HCT116 (cell line): ENCODE results near the gene STAMBPL1.
A peak's percentile ranks its signal among the peaks of the same experiment; 100 is the strongest.
"Not testable (repeated sequence)": the region's sequence is repeated elsewhere in the genome, so short reads cannot be mapped to it uniquely, and the experiment has no call there.

ENCODE experiments used
- CEBPB ChIP-seq: IDR thresholded peaks from 2 replicates; pipeline ENCODE4 v1.6.1; 2012; ENCODE audit warnings: low read depth
- EZH2 ChIP-seq: fragments of 200-600 bp; sonication (generic); IDR thresholded peaks from 2 replicates; pipeline ENCODE4 v1.6.1; 2017; ENCODE audit warnings: antibody characterized with exemption, mixed run types
- POLR2A ChIP-seq: IDR thresholded peaks from 2 replicates; pipeline ENCODE4 v1.7.0; 2011; ENCODE audit warnings: borderline replicate concordance; ENCODE audit not compliant: insufficient read depth, insufficient read length; ENCODE audit errors: extremely low read depth
- SP1 ChIP-seq: IDR thresholded peaks from 2 replicates; pipeline ENCODE4 v1.6.1; 2012; ENCODE audit warnings: low read depth
- TF ChIP-seq, protein P1 (sequence below), 3 experiments: fragments of 200-600 bp in 1 of 3; sonication (generic) in 1 of 3; IDR thresholded peaks in 2 of 3; conservative IDR thresholded peaks in 1 of 3; 2 replicates each; pipeline ENCODE4 v1.5.1; 2012 to 2017; ENCODE audit warnings: low read depth in 2 of 3, low read length in 2 of 3, antibody characterized with exemption in 1 of 3, borderline replicate concordance in 1 of 3, control low read depth in 1 of 3, mild to moderate bottlenecking in 1 of 3, mixed read lengths in 1 of 3, mixed run types in 1 of 3, moderate library complexity in 1 of 3; ENCODE audit not compliant: insufficient read depth in 1 of 3
- TF ChIP-seq, protein P2 (sequence below): IDR thresholded peaks from 2 replicates; pipeline ENCODE4 v1.6.1; 2012; ENCODE audit warnings: low read depth

DNA sequence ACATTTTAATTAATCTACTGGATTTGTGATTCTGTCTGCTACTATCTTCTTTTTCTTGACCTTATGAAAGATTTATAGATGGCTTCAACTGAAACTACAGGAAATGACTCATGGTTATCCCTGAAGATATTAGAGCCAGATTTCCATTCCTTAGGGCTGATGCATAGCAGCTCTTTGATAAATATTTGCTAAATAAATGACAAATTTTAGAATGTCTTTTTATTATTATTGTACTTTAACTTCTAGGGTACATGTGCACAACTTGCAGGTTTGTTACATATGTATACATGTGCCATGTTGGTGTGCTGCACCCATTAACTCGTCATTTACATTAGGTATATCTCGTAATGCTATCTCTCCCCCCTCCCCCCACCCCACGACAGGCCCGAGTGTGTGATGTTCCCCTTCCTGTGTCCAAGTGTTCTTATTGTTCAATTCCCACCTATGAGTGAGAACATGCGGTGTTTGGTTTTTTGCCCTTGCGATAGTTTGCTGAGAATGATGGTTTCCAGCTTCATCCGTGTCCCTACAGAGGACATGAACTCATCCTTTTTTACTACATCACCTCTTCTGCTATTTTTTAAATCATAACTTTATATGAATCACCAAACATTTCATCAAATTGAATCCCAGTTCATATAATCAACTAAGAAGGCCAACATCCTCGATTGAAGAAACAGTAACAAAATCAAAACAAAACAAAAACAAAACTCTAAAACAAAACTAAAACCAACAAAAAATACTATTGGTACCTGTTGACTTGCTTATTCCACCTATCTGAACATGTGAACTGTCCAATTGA is 2.8 kb downstream of the STAMBPL1 start:
- TF ChIP-seq, protein P1, sequence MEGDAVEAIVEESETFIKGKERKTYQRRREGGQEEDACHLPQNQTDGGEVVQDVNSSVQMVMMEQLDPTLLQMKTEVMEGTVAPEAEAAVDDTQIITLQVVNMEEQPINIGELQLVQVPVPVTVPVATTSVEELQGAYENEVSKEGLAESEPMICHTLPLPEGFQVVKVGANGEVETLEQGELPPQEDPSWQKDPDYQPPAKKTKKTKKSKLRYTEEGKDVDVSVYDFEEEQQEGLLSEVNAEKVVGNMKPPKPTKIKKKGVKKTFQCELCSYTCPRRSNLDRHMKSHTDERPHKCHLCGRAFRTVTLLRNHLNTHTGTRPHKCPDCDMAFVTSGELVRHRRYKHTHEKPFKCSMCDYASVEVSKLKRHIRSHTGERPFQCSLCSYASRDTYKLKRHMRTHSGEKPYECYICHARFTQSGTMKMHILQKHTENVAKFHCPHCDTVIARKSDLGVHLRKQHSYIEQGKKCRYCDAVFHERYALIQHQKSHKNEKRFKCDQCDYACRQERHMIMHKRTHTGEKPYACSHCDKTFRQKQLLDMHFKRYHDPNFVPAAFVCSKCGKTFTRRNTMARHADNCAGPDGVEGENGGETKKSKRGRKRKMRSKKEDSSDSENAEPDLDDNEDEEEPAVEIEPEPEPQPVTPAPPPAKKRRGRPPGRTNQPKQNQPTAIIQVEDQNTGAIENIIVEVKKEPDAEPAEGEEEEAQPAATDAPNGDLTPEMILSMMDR (IDR thresholded peaks at IDR 0.05 in 2 of 3, conservative IDR thresholded peaks at IDR 0.05 in 1 of 3; ENCODE audit: borderline replicate concordance in 1 of 3, insufficient read depth in 1 of 3, low read depth in 2 of 3, low read length in 2 of 3) = not testable (repeated sequence)
- TF ChIP-seq POLR2A, EZH2: not testable (repeated sequence)
- peak; percentile 74 for TF ChIP-seq SP1
- TF ChIP-seq, protein P2, sequence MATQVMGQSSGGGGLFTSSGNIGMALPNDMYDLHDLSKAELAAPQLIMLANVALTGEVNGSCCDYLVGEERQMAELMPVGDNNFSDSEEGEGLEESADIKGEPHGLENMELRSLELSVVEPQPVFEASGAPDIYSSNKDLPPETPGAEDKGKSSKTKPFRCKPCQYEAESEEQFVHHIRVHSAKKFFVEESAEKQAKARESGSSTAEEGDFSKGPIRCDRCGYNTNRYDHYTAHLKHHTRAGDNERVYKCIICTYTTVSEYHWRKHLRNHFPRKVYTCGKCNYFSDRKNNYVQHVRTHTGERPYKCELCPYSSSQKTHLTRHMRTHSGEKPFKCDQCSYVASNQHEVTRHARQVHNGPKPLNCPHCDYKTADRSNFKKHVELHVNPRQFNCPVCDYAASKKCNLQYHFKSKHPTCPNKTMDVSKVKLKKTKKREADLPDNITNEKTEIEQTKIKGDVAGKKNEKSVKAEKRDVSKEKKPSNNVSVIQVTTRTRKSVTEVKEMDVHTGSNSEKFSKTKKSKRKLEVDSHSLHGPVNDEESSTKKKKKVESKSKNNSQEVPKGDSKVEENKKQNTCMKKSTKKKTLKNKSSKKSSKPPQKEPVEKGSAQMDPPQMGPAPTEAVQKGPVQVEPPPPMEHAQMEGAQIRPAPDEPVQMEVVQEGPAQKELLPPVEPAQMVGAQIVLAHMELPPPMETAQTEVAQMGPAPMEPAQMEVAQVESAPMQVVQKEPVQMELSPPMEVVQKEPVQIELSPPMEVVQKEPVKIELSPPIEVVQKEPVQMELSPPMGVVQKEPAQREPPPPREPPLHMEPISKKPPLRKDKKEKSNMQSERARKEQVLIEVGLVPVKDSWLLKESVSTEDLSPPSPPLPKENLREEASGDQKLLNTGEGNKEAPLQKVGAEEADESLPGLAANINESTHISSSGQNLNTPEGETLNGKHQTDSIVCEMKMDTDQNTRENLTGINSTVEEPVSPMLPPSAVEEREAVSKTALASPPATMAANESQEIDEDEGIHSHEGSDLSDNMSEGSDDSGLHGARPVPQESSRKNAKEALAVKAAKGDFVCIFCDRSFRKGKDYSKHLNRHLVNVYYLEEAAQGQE = not testable (repeated sequence)
- TF ChIP-seq CEBPB = peak; percentile 58
